Astrocyte of the cerebellum (primary cell): ENCODE measurements around the gene SEMA5B.

Source experiments
- DNase-seq: peaks from one replicate; pipeline ENCODE4 v3.0.0-alpha.2; 2011; ENCODE audit warnings: low read depth
- H3K4me3 ChIP-seq: 2 replicates; pipeline ENCODE4 v1.5.1; 2011; ENCODE audit warnings: mild to moderate bottlenecking, low read depth, low read length, moderate library complexity
- in situ Hi-C: cut with HindIII; loops from 2 replicates; pipeline ENCODE4 v1.10.0; 2017; ENCODE audit warnings: low sequenced_read_pairs
- TF ChIP-seq, protein P1 (sequence below): IDR thresholded peaks from 2 replicates; pipeline ENCODE4 v1.5.1; 2012; ENCODE audit warnings: low read length, low read depth, moderate library complexity, mild to moderate bottlenecking; ENCODE audit errors: missing control alignments

Gene SEMA5B

DNA sequence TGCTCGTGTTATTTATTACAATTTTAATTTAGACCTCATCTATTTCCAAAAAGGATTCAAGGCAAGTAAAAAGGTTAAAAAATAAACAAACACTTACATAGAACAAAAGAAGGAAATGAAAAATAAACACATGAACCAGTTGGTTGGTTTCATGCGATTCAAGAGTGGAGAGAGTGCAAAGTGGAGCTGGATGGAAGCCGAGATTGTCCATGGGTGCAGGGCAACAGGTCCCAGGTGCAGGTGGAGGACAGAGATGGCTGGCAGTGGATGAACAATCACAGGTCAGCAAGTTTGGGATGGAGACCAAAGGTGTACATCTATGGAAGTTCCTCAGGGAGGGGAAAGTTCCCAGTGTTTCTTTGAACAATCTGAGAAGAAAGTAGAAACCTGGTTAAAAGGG, 11.6 kb upstream of the SEMA5B start:
- no peak for DNase-seq
- TF ChIP-seq, protein P1, sequence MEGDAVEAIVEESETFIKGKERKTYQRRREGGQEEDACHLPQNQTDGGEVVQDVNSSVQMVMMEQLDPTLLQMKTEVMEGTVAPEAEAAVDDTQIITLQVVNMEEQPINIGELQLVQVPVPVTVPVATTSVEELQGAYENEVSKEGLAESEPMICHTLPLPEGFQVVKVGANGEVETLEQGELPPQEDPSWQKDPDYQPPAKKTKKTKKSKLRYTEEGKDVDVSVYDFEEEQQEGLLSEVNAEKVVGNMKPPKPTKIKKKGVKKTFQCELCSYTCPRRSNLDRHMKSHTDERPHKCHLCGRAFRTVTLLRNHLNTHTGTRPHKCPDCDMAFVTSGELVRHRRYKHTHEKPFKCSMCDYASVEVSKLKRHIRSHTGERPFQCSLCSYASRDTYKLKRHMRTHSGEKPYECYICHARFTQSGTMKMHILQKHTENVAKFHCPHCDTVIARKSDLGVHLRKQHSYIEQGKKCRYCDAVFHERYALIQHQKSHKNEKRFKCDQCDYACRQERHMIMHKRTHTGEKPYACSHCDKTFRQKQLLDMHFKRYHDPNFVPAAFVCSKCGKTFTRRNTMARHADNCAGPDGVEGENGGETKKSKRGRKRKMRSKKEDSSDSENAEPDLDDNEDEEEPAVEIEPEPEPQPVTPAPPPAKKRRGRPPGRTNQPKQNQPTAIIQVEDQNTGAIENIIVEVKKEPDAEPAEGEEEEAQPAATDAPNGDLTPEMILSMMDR: no peak
- no peak overlapping the region for H3K4me3 ChIP-seq
- in situ Hi-C loops: no loop called here

DNA sequence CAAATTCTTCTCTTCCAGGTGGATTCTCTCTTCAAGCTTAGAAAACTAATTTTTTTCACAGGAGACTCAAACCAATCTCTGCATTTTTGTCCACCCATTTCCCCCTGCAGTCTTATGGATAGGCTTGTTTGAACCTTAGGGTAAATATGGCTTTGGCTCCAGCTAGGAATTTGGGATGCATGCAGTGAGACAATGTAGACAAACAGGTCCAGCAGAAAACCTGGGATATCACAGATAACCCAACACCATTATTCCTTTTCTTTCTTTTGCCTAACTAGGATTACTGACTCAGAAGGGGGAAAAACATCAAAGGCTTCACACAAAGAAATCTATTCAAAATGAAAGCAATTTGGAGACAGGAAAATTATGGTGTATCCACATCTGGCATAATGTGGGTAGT, 11.2 kb upstream of the SEMA5B start:
- TF ChIP-seq, protein P1: no peak
- no peak overlapping the region for H3K4me3 ChIP-seq
- DNase-seq: no peak
- in situ Hi-C loops: no loop called here

DNA sequence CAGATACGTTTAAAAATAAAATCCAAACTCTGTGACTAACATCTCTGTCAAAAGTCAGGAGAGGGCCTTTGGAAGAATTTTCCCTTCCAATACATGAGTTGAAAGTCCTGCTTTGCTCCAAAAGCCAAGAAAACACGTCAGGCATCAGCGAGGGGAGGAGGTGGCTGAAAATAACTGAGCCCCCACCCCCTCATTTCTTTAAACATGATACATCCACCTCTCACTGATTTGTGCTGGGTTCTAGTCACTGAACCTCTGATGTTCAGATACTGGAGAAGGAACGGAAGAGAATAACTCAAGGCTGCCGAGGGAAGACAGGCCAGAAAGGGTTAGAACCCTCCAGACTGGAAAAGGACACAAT, 9.4 kb upstream of the SEMA5B start:
- no peak overlapping the region for H3K4me3 ChIP-seq
- DNase-seq: no peak
- in situ Hi-C loops: no loop called here
- TF ChIP-seq, protein P1: no peak

DNA sequence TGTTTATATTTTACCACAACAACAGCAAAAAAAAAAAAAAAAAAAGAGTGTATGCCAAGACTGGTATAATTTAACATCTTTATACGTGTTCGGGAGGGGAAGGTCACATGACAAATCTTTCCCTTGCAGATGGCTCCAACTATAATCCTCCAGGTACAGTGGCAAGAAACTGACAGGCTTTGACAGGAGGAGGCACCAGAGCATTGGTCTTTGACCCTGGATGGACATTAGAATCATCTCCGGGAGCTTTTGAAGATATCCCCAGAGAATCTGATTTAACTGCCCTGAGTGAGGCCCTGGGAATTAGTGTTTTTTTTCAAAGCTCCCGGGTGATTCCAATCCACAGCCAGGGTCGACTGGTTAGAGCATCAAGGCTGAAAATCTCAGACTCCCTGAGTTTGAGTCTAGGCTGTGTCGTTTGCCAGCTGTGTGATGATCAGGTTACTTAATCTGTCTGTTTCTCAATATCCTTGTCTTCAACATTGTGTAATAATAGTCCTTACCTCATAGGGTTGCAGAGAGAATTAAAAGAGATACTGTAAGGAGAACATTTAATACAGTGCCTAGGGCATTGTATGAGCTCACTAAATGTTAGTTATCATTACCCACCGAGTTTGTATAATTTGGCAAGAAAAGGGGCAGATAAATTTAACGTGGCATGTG, 8.9 kb upstream of the SEMA5B start:
- H3K4me3 ChIP-seq: no peak overlapping the region
- in situ Hi-C loops: no loop called here
- DNase-seq: no peak
- TF ChIP-seq, protein P1: no peak

DNA sequence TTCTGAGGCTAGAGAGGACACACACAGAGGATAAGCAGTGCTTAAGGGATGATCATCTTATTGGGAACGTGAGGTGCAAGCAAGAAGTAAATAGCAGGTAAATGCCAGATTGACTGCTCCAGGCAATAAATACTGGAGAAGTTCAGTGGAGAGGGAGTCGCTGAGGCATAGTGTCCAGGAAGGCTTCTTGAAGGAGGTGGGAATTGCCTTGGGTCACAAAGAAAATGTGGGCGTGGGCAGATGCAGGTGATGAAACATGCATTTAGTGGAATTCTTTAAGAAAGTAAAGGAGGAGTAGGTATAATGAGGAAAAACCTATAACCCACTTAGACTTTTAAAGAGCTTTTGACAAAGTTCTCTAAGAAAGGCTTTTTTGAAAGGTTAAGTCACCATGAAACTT, 7.4 kb upstream of the SEMA5B start:
- TF ChIP-seq, protein P1: no peak
- in situ Hi-C loops: no loop called here
- DNase-seq: no peak

DNA sequence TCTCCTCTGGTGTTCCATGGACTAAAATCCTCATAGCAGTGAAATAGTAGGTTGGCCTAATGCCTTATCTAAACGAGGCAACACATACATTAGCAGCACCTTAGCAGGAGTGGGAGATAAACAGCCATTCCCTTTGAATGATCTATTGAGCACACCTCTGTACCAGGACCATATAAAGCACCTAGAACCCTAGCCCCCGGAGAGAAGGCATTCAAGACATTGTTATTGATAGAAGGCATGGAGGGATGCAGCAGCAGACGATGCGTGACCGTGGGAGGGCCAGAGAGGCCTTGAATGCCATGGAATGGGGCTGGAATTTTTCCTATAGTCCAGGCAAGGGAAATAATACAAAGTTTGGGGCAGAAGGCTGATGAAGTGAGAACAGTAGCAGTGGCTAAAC, 6.6 kb upstream of the SEMA5B start:
- TF ChIP-seq, protein P1: no peak
- no peak for DNase-seq
- in situ Hi-C loops: no loop called here
- H3K4me3 ChIP-seq: no peak overlapping the region

More for the DNA sequence above, 7.4 kb upstream of the SEMA5B start:
- H3K4me3 ChIP-seq: no peak overlapping the region
